ENCODE measurements around the gene EXOC6. TPM values are rescaled to one million over a fixed set of nuclear protein-coding genes. Genes with fewer than 3 reads are reported as not detected.

The EXOC6 gene
- total and polyA plus RNA-seq, 2 of the 13 experiments (the other 11 are each of a cell fraction or from before 2014, with no cell fraction given), result 22.2 to 29.2 TPM

- DNase-seq (ENCODE audit: low spot score) (no peak), FAIRE-seq (no peak), ATAC-seq (no peak)
- H3K4me2 ChIP-seq (ENCODE audit: low read depth, low read length), result no peak overlapping the region
- no peaks in the 10 kb centered on the region for H4K20me1 ChIP-seq (ENCODE audit: insufficient read depth, low read length)
- H3K79me2 ChIP-seq (ENCODE audit: insufficient read depth, low read length), result no peaks in the 10 kb centered on the region
- no TSS peak for BruUV-seq (replicated peaks)
- 100% methylated on average over 4 of the region's 4 CpGs for WGBS (ENCODE audit: low lambda C conversion rate)
- no peak overlapping the region for H2AFZ ChIP-seq (ENCODE audit: low read length)
- H3K36me3 ChIP-seq (replicated peaks in 1 of 2; ENCODE audit: control insufficient read depth in 1 of 2, insufficient read depth in 2 of 2, low read length in 2 of 2), result peaks cover 0 to 7% of the 10 kb centered on the region in 2 experiments; a peak in 1 of 5 replicates
- H3K4me3 ChIP-seq (replicated peaks in 1 of 3; ENCODE audit: insufficient read depth in 1 of 3, low read depth in 2 of 3, low read length in 3 of 3), result no peak overlapping the region
- H3K9me3 ChIP-seq (ENCODE audit: low read length), result no peaks in the 10 kb centered on the region
- intact Hi-C loops (cut with micrococcal nuclease; ENCODE audit: unreplicated experiment), result no loop called here
- ChIA-PET POLR2A (no interaction called here), CTCF (ENCODE audit: low intra/inter-chr PET ratio, low total read pairs) (no interaction called here)
- in situ Hi-C loops (cut with HindIII; ENCODE audit: extremely low pct_ligation_motif_present, low pct_unique_long_range_greater_than_20kb), result no loop called here
- H3K9ac ChIP-seq (ENCODE audit: insufficient read depth, low read depth, low read length), result no peak overlapping the region
- H3K27ac ChIP-seq (ENCODE audit: extremely low read length, insufficient read depth, low read length), result no peak overlapping the region
- TF ChIP-seq GTF2F1 (IDR thresholded peaks at IDR 0.05; ENCODE audit: low read length) (no peak), BRF2 (CRISPR knock-in tag; IDR thresholded peaks at IDR 0.05) (no peak), GATAD2A (CRISPR knock-in tag; IDR thresholded peaks at IDR 0.05) (no peak), ARNT2 (CRISPR knock-in tag; IDR thresholded peaks at IDR 0.05; ENCODE audit: low read depth) (no peak), CREB1 (IDR thresholded peaks at IDR 0.05) (no peak), CREB1 (CRISPR knock-in tag; IDR thresholded peaks at IDR 0.05) (no peak), TFDP2 (CRISPR knock-in tag; IDR thresholded peaks at IDR 0.05) (no peak), SMARCC2 (IDR thresholded peaks at IDR 0.05) (no peak), ZBTB14 (CRISPR knock-in tag; IDR thresholded peaks at IDR 0.05) (no peak), ATF1 (CRISPR knock-in tag; IDR thresholded peaks at IDR 0.05) (no peak), SRY (CRISPR knock-in tag; IDR thresholded peaks at IDR 0.05) (no peak), ZNF326 (CRISPR knock-in tag; IDR thresholded peaks at IDR 0.05; ENCODE audit: borderline replicate concordance) (no peak), NCOR1 (IDR thresholded peaks at IDR 0.05; ENCODE audit: borderline replicate concordance, low read length) (no peak), ZNF589 (CRISPR knock-in tag; conservative IDR thresholded peaks at IDR 0.05) (no peak), KLF6 (CRISPR knock-in tag; IDR thresholded peaks at IDR 0.05) (no peak), THAP7 (CRISPR knock-in tag; IDR thresholded peaks at IDR 0.05) (no peak), ELK4 (CRISPR knock-in tag; IDR thresholded peaks at IDR 0.05; ENCODE audit: borderline replicate concordance) (no peak), ZNF580 (CRISPR knock-in tag; IDR thresholded peaks at IDR 0.05; ENCODE audit: borderline replicate concordance, low read depth) (no peak), ZNF350 (CRISPR knock-in tag; IDR thresholded peaks at IDR 0.05; ENCODE audit: borderline replicate concordance, low read depth) (no peak), HOXD1 (CRISPR knock-in tag; IDR thresholded peaks at IDR 0.05) (no peak)
- H3K4me1 ChIP-seq (ENCODE audit: insufficient read depth, low read length), result peaks cover 24% of the 10 kb centered on the region
- H3K27me3 ChIP-seq (ENCODE audit: control insufficient read depth in 1 of 2, insufficient read depth in 2 of 2, low read length in 2 of 2), result no peaks in the 10 kb centered on the region
Measured at GRCh38 chr10:92907280-92907679, 59.0 kb downstream of the EXOC6 start.
